BJ (cell line): ENCODE results near the gene CHRNA4. TPM values are rescaled to one million over a fixed set of nuclear protein-coding genes. Genes with fewer than 3 reads are reported as not detected.

Experiments used
- CTCF ChIA-PET: fragments of 350-600 bp; formaldehyde crosslinking; extraction: SDS; loops from one replicate; lab custom pipeline; 2021; ENCODE audit warnings: antibody characterized with exemption, inconsistent platforms; lab: Yijun Ruan, JAX
- POLR2A ChIA-PET: fragments of 300-600 bp; sonication (Branson Sonifier 250); formaldehyde crosslinking; extraction: SDS; loops from one replicate; lab custom pipeline; 2021; ENCODE audit warnings: antibody characterized with exemption; lab: Charles Lee
- DNase-seq: peaks from one replicate; pipeline ENCODE4 v3.0.0-alpha.2; 2011; ENCODE audit warnings: low read depth
- H3K27me3 ChIP-seq: 2 replicates; pipeline ENCODE4 v1.6.0; 2011; ENCODE audit warnings: low read length; ENCODE audit not compliant: control insufficient read depth, insufficient read depth
- H3K36me3 ChIP-seq: 2 replicates; pipeline ENCODE4 v1.5.1; 2011; ENCODE audit warnings: low read length; ENCODE audit not compliant: control insufficient read depth, insufficient read depth
- H3K4me3 ChIP-seq: 2 replicates; pipeline ENCODE4 v1.5.1; 2011; ENCODE audit warnings: low read depth, mild to moderate bottlenecking, control low read depth, low read length
- CTCF ChIP-seq: IDR thresholded peaks from 2 replicates; pipeline ENCODE4 v1.5.1; 2011; ENCODE audit warnings: low read depth, mild to moderate bottlenecking, control low read depth, inconsistent platforms, low read length, moderate library complexity; ENCODE audit not compliant: insufficient read depth
- polyA plus RNA-seq: library from polyadenylated mRNA; depleted of rRNA; stranded (reverse); fragments of >200 nt; gene quantifications from 2 replicates; pipeline ENCODE4 v1.2.3, GENCODE V29; 2011

The CHRNA4 gene
- polyA plus RNA-seq, 1 experiment = not detected

GRCh38 chr20:63333241-63333836, 27.8 kb downstream of the CHRNA4 start:
- ChIA-PET CTCF (interaction anchor here (1.0 to 3.8 kb wide), 4 partner anchors 23 to 150 kb away, joined by 4 to 15 read pairs (median 4); no protein-coding TSS in a partner anchor), POLR2A (no interaction called here)
- Histone ChIP-seq H3K36me3 (no peaks in the 10 kb centered on the region), H3K4me3 (no peak overlapping the region), H3K27me3 (no peaks in the 10 kb centered on the region; the same call in none of the 2 replicates)
- no peak for TF ChIP-seq CTCF
- DNase-seq = no peak

DNA sequence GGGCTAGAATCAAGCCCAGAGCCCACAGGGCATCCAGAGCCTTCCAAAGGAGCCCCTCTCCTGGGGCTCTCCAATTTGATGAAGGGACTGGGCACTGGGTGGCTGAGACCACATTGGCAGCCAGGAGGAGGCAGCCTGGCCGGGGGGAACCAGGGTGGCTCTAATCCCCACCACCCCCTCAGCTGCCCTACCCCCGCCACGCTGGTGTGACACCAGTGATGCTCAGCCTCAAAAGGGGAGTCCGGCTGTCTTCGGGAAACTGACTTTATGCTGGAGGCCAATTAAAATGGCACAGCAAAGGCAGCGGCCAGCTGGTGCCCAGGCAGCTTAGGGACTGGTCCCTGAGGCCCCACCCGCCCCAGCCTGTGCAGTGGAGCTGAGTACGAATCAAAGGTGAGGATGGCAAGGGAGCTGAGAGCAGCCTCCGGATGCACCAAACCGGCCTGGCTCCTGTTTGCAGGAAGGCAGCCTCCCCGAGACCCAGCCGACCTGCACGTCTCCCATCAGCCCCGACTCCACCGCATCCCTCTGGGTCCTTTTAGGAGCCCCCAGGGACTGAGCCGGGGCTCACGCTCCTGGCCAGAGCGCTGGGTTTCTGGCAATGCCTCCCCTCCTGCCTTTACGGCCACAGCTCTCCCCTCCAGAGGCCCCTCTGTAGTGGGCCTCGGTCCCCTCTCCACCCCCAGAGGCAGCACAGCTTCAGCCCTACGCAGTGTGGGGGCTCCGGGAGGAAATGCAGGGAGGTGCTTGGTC, 28.5 kb downstream of the CHRNA4 start:
- Histone ChIP-seq H3K4me3 (no peak overlapping the region), H3K27me3 (no peaks in the 10 kb centered on the region; the same call in 1 of the 2 replicates), H3K36me3 (no peaks in the 10 kb centered on the region)
- CTCF ChIA-PET = interaction anchor here (1.1 to 3.8 kb wide), 2 partner anchors 23 to 149 kb away, joined by 4 to 15 read pairs; no protein-coding TSS in a partner anchor
- POLR2A ChIA-PET = no interaction called here
- no peak for DNase-seq
- no peak for TF ChIP-seq CTCF

DNA sequence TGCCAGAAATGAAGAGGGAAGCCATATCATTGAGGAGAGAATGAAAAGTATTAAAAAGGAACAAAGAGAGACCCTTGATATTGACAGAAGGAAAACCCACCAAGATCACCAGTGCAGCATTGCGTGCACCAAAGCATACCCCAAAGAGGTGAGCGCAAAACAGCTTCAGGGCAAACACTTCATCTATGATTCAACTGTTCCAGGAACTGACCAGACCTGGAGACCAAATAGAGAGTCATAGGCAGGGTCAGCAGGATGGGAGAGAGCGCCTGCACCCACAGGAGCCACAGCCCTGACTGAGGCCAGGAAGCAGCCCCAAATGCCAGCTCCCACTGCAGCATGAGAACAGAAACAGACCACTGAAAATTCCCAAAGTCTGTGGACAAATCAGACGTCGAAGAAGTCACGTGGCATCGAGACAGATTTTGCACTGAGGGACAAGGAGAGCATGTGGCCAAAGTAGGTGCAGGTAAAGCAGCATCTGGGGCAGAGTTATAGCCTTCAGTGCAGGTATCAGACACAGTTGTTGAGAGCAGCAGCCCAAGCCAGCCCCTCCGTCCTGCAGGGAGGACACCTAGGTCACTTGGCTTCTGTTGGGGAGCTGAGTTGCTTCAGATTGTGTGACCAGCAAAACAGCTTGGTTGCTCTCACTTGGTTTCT, 29.3 kb downstream of the CHRNA4 start:
- POLR2A ChIA-PET = no interaction called here
- Histone ChIP-seq H3K36me3 (no peaks in the 10 kb centered on the region), H3K27me3 (no peaks in the 10 kb centered on the region; the same call in 1 of the 2 replicates), H3K4me3 (no peak overlapping the region)
- no peak for DNase-seq
- no peak for TF ChIP-seq CTCF
- CTCF ChIA-PET = interaction anchor here (0.9 to 3.8 kb wide), 2 partner anchors 22 to 91 kb away, joined by 3 to 15 read pairs; no protein-coding TSS in a partner anchor

- Histone ChIP-seq H3K4me3 (no peak overlapping the region), H3K36me3 (no peaks in the 10 kb centered on the region), H3K27me3 (no peaks in the 10 kb centered on the region; the same call in 1 of the 2 replicates)
- no peak for TF ChIP-seq CTCF
- POLR2A ChIA-PET = no interaction called here
- CTCF ChIA-PET = interaction anchor here (0.9 to 3.8 kb wide), 2 partner anchors 21 to 91 kb away, joined by 3 to 15 read pairs; no protein-coding TSS in a partner anchor
- DNase-seq = no peak
Observed at GRCh38 chr20:63330940-63331339, 30.2 kb downstream of the CHRNA4 start.
